Stimulated activated CD4-positive, alpha-beta T cell treated with anti-CD3 and anti-CD28 coated beads, Interleukin-2, amount 100 ng/mL, for 48 hours (primary cell): ENCODE data around the gene ARIH1.
A peak's percentile ranks its signal among the peaks of the same experiment; 100 is the strongest.

ENCODE experiments used
- DNase-seq, 2 donors: peaks; one replicate each; pipeline ENCODE4 v3.0.0-alpha.2; 2020

Gene ARIH1

GRCh38 chr15:72540606-72541237 is 66.6 kb downstream of the ARIH1 start:
- DNase-seq, result no peak

- DNase-seq, result no peak
Observed at GRCh38 chr15:72541674-72542073, 67.5 kb downstream of the ARIH1 start.

GRCh38 chr15:72545156-72545555 is 71.0 kb downstream of the ARIH1 start:
- DNase-seq, result no peak

GRCh38 chr15:72554471-72555425 is 80.6 kb downstream of the ARIH1 start:
- DNase-seq, result peak; percentile 14 to 17

- DNase-seq, result no peak
Observed at GRCh38 chr15:72559781-72560180, 85.7 kb downstream of the ARIH1 start.

GRCh38 chr15:72560458-72560857 is 86.3 kb downstream of the ARIH1 start:
- DNase-seq, result no peak

- DNase-seq, result no peak
Observed at GRCh38 chr15:72562386-72562785, 88.3 kb downstream of the ARIH1 start.

- no peak for DNase-seq
Observed at GRCh38 chr15:72562878-72563277, 88.7 kb downstream of the ARIH1 start.

- no peak for DNase-seq
Observed at GRCh38 chr15:72564091-72564490, 90.0 kb downstream of the ARIH1 start.

- no peak for DNase-seq
Observed at GRCh38 chr15:72566973-72567372, 92.8 kb downstream of the ARIH1 start.

GRCh38 chr15:72570059-72570458 is 95.9 kb downstream of the ARIH1 start:
- no peak for DNase-seq

- DNase-seq, result no peak
Observed at GRCh38 chr15:72579814-72580213, 105.7 kb downstream of the ARIH1 start.

- DNase-seq, result no peak
Observed at GRCh38 chr15:72584006-72584405, 109.9 kb downstream of the ARIH1 start.

GRCh38 chr15:72585025-72585424 is 110.9 kb downstream of the ARIH1 start:
- no peak for DNase-seq

- no peak for DNase-seq
Observed at GRCh38 chr15:72585476-72586058, 111.4 kb downstream of the ARIH1 start.

GRCh38 chr15:72588096-72588495 is 114.0 kb downstream of the ARIH1 start:
- no peak for DNase-seq

GRCh38 chr15:72590427-72590826 is 116.3 kb downstream of the ARIH1 start:
- no peak for DNase-seq

GRCh38 chr15:72591361-72591760 is 117.2 kb downstream of the ARIH1 start:
- DNase-seq, result no peak

GRCh38 chr15:72592097-72592496 is 118.0 kb downstream of the ARIH1 start:
- DNase-seq, result no peak

GRCh38 chr15:72592676-72593075 is 118.5 kb downstream of the ARIH1 start:
- no peak for DNase-seq

- no peak for DNase-seq
Observed at GRCh38 chr15:72593838-72594237, 119.7 kb downstream of the ARIH1 start.

- DNase-seq, result peak; percentile 15 to 24
Observed at GRCh38 chr15:72599855-72600464, 125.8 kb downstream of the ARIH1 start.

- no peak for DNase-seq
Observed at GRCh38 chr15:72604794-72605193, 130.7 kb downstream of the ARIH1 start.
